GM12892 (cell line): ENCODE data around the gene CANT1.

ENCODE experiments used
- POLR2A ChIP-seq: IDR thresholded peaks from 2 replicates; pipeline ENCODE4 v1.6.1; 2011; ENCODE audit warnings: low read depth, low read length, control low read depth
- POLR2AphosphoS5 ChIP-seq: IDR thresholded peaks from 2 replicates; pipeline ENCODE4 v1.6.1; 2011; ENCODE audit warnings: low read depth, low read length, control low read depth
- TAF1 ChIP-seq: IDR thresholded peaks from 2 replicates; pipeline ENCODE4 v1.6.1; 2011; ENCODE audit warnings: low read depth, mild to moderate bottlenecking, control low read depth, low read length, borderline replicate concordance

DNA sequence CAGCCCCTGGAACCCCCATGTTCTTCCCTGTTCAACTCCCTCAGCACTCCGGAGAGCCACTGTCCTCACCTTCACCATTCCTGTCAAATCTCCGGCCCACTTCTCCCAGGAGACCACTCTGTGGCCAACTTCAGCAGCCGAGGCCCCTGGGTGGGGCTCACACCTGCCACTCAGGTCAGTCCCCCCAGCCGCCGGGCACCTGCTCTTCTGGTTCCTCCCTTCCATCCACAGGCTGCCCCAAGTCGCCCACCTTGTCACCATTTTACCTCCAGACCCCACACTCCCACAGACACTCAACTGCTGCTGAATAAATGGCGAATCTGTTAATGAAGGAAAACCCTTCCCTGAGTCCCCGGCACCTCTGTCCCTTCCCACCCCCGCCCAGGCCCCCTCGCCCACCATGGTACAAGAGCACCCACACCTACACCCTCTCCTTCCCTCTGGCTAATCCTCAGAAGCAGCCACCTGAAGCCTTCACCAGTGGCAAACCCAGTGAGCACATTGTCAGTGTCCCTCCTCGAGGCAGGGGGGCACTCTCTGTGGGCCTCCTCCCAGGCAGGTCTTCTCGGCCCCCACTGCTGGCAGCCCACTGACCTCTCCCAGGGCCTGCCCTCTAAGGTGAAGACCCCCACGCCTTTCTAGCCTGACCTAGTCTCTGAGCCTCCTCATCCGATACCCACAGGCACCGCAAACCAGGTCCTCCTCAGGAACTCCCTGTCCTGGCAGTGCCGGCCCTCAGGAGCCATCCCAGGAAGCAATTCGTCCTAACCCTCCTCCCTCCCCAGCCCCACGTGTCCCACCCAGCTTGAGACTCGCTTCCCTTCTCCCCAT lies 8.2 kb downstream of the CANT1 start:
- TF ChIP-seq POLR2AphosphoS5 (no peak), POLR2A (no peak), TAF1 (no peak)
